ENCODE measurements around the gene BCL2L13.
A peak's percentile ranks its signal among the peaks of the same experiment; 100 is the strongest.
"Not testable (repeated sequence)": the region's sequence is repeated elsewhere in the genome, so short reads cannot be mapped to it uniquely, and the experiment has no call there.

BCL2L13 gene

GRCh38 chr22:17638432-17639246, at the start of gene BCL2L13:
BCL2L13 (plus strand) TSS chr22:17638757; CDS start chr22:17655712, 16,955 bp downstream.
- peak; percentile 35 for FAIRE-seq

- FAIRE-seq, result no peak
Observed at GRCh38 chr22:17589810-17590375, 48.7 kb upstream of the BCL2L13 start.

GRCh38 chr22:17590586-17590985, 48.0 kb upstream of the BCL2L13 start:
- FAIRE-seq, result no peak

DNA sequence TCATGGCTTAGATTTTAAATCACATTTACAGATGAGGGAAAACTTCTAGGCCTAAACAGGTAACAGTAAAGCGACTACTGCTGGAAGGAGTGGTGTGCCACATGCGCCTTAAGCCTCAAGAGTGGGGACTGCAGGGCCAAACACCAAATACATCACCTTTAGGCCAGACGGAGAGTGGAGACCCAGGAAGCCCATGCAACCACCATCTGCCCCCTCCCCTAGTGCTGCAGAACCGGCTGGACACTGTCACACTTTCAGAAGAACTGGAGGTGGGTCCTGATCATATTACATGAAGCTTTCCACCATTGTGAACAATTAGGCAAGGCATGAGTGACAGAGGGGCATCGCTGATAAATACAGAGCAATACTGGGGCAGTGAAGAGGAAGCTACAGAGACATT, 46.4 kb upstream of the BCL2L13 start:
- FAIRE-seq, result no peak

DNA sequence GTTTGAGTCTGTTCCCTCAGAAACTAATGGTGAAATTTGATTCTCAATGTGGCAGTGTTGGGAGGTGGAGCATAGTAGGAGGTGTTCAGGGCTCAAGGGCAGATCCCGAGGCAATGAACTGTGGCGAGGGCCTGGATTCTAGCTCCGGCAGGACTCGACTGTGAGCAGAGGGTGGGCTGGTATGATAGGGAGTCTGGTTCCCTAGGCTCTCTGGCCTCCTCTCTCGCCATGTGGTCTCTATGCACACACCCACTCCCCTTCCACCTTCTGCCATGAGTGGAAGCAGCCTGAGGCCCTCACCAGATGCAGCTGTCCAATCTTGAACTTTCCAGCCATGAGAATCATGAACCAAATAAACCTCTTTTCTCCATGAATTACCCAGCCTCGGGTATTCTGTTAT, 42.3 kb upstream of the BCL2L13 start:
- FAIRE-seq, result no peak

GRCh38 chr22:17597217-17597616, 41.3 kb upstream of the BCL2L13 start:
- FAIRE-seq, result no peak

DNA sequence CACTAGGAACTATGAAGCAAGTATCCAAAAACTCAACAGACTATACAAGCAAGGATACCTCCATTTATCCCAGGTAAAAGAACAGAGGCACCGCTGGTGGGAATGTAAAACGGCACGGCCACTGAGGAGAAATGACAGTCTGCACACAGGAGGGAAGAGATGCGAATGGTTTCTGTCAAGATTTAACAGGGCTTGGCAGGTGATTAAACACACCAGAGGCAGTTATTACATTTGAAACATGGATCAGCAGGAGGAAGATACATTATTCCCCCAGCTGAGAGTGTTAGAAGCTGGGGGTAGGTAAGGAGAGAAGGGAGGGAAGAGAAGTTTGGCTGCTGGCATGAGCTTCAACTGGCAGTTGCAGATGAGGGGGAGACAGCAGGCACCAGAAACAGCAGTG, 40.2 kb upstream of the BCL2L13 start:
- FAIRE-seq, result no peak

DNA sequence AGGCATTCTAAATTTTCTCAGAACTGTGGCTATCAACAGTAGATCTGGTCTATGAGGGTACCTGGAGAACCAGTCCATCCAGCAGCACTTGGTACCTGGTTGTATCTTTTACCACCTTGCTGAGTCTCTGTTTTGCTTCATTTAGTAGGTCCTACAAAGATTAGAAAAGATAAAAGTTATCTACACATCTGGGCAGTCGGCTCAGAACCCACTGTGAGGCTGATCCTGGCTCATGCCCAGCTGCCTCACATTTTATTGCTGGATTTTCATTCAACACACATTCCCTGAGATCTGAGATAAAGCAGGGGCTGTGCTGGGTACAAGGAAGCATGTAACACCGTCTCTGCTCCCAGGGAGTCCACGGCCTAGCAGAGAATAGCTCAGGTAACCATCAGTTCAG, 37.5 kb upstream of the BCL2L13 start:
- FAIRE-seq, result no peak

DNA sequence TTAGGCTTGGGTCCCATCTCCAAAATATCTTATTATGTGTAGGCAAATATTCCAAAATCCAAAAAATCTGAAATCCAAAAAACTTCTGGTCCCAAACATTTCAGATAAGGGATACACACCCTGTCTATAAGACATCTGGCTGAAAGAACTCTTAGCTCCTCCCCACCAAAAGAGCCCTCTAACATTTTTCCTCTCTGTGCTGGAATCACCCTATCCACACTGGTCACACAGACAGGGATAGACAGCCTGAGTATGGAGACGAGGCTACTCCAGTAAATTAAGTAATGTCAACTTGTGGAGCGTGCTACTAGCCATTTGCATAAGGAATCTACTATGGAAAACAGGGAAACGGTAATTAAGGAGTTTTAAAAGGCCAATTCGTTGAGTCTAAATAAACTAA, 34.9 kb upstream of the BCL2L13 start:
- FAIRE-seq, result no peak

DNA sequence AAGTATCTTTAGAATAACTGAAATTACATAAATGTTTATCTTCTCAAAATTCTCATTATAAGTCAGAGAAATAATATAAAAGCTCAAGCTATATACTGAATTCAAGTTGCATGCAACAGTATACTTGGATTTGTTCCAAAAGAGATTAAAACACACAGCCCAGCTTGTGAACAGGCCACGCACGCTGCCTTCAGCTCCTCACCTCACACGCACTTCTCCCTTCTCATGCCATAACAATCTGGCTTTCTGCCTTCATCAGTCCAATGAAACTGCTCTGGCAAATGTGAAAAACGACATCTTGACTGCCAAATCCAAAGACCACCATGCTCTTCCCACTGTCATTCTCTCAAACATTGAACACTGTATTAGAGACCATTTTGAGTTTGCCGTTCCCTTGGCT, 32.1 kb upstream of the BCL2L13 start:
- no peak for FAIRE-seq

DNA sequence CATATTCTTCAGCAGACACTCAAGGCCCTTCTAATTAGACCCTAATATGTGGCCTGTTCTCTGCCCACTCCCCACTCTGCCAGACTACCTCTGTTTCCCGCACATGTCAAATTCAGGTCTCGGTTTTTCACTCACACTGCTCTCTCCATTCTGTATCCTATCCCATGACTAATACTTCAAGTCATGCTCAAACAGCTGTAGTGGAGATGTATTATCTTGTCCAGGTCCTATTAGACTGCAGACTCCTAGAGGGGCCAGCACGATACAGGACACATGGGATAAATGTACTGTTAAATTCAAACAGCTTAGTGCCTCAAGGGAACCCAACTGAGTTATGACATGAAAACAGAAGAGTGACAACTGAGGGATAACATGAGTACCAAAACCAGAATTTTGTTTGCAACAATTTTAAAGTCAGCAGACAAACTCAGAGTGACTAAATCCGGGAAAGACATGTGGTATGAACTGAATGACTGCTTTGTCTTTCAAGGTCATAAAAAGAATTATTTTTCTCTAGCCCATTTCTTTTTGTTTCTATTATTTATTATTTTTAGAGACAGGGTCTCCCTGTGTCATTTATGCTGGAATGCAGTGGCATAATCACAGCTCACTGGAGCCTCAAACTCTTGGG, 30.6 kb upstream of the BCL2L13 start:
- FAIRE-seq, result no peak

DNA sequence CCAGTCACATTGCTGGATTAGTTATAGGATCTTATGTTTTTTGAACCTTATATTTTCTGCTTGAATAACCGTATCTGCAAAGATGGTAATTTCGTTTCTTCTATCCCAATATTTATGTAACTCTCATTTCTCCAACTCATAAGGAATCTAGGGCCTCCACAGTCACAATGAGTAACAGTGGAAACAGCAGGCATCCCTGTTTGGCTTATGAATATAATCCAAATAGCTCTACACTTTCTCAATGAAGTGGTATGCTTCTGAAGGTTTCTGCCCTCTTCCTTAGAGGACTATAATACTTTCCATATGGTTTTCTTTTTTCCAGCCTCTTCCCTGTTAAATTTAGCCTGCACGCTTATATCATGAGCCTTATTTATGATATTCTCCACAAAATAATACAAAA, 26.5 kb upstream of the BCL2L13 start:
- FAIRE-seq, result no peak

DNA sequence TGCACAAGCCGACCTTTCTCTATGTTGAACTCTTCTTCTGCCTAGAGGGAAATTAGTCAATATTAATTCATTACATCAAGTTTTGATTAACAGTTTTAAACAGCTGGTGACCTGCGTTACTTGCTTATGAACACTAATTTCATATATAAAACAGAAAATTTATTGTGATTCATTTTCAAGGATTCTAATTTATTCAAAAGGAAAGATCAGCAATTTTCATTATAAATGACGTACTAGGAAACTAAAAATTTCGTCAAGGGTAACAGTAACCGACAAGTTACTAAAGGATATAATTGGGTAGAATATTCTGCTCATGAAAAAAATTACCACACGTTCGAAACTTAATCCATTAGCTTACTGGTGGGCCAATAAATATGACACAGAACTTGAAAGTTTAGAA, 25.3 kb upstream of the BCL2L13 start:
- FAIRE-seq, result no peak

GRCh38 chr22:17627961-17628405, 10.6 kb upstream of the BCL2L13 start:
- FAIRE-seq, result no peak

DNA sequence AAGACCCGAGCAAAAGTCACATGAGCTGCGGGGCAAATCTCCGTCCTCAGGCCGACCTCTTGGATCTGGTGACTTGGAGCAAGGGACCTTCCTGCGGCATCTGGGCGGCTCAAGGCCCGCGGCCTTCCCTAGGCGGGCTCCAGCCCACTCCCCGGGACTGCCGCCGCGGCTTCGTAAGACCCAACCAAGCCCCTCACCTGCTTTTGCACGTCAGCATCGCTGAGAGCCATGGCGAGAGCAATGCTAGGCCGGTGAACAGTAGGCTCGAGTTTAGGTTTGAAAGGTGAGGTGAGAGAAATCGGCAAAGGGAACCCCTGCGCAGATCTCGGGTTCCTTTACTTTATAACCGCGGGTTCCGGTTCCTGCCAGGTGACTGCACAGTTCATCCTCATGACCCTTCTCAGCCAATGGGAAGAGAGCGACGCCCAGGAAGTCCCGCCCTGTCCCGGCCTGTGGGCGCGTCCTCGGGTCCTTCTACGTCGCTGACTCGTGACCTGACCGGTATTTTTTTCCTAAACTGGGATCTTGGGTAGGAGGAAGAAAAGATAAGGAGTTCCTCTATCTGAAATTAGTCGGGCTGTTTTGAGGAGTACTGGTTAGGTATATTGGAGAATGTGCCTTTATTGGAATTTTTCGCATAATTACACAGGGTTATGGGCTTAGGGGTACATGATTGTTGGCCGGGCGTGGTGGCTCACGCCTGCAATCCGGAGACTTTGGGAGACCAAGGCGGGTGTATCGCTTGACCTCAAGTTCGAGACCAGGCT, 10.0 kb upstream of the BCL2L13 start, which contains the start of gene ATP6V1E1:
Gene ATP6V1E1, minus strand, starts transcription at position 344 of the 767 bp plus-strand sequence. Its CDS starts 114 bp downstream, at position 230.
- peak; percentile 95 for FAIRE-seq

GRCh38 chr22:17629173-17629489, 9.4 kb upstream of the BCL2L13 start:
- no peak for FAIRE-seq

GRCh38 chr22:17629641-17630040, 8.9 kb upstream of the BCL2L13 start:
- FAIRE-seq, result no peak

DNA sequence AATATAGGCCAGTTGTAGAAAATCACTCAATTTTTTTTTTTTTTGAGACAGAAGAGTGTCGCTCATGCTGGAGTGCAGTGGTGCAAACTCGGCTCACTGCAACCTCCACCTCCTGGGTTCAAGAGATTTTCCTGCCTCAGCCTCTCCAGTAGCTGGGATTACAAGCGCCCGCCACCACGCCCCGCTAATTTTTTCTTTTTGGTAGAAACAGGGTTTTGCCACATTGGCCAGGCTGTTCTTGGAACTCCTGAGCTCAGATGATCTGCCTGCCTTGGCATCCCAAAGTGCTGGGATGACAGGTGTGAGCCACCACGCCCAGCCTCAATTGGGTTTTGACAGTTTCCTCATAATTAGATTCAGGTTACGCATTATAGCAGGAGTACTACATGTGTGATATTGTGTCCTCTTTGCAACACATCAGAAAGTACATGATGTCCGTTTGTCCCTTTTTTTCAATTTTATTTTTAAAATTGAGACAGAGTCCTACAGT, 7.4 kb upstream of the BCL2L13 start:
- FAIRE-seq, result no peak

GRCh38 chr22:17633217-17633997, 5.2 kb upstream of the BCL2L13 start:
- no peak for FAIRE-seq

DNA sequence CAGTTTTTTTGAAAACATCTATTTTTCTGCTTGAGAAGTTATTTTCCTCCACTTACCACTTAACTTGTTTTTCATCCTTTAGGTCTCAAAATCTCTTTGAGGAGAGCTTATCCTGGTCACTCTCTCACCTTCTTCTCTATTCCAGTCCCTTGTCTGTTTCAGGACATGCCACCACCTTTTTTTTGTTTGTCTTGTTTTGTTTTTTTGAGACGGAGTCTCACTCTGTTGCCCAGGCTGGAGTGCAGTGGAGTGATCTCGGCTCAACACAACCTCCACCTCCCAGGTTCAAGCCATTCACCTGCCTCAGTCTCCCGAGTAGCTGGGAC, 4.6 kb upstream of the BCL2L13 start:
- no peak for FAIRE-seq

DNA sequence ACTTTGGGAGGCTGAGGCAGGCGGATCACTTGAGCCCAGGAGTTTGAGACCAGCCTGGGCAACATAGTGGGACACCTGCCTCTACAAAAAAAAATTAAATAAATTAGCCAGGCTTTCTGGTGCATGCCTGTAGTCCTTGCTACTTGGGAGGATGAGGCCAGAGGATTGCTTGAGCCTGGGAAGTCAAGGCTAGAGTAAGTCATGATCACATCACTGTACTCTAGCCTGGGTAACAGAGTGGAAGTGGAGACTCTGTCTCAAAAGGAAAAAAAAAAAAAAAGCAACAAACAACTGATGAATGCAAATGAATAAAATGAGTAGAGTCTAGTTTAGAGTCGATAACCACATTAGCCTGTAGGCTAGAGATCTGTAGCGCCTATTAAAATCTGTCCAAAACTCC, 3.9 kb upstream of the BCL2L13 start:
- no peak for FAIRE-seq

GRCh38 chr22:17636850-17637249, 1.7 kb upstream of the BCL2L13 start:
- FAIRE-seq, result not testable (repeated sequence)
